Loucy (cell line): ENCODE data around the gene CD46.
"Not testable (repeated sequence)": the region's sequence is repeated elsewhere in the genome, so short reads cannot be mapped to it uniquely, and the experiment has no call there.

Source experiments
- H2AFZ ChIP-seq: fragments of 200-600 bp; sonication (generic); 2 replicates; pipeline ENCODE4 v1.6.0; 2016; ENCODE audit warnings: antibody characterized with exemption, mild to moderate bottlenecking, low read length, moderate library complexity
- H3F3A ChIP-seq: fragments of 200-600 bp; 2 replicates; pipeline ENCODE4 v1.6.0; 2016; ENCODE audit warnings: antibody characterized with exemption, low read depth, mild to moderate bottlenecking
- H3K27me3 ChIP-seq: fragments of 200-600 bp; sonication (generic); 2 replicates; pipeline ENCODE4 v1.6.1; 2014; ENCODE audit warnings: low read length, mild to moderate bottlenecking; ENCODE audit not compliant: insufficient read depth, poor library complexity, severe bottlenecking
- H3K36me3 ChIP-seq: fragments of 200-600 bp; sonication (generic); 2 replicates; pipeline ENCODE4 v1.6.1; 2016; ENCODE audit warnings: low read length; ENCODE audit not compliant: insufficient read depth
- H3K4me1 ChIP-seq: fragments of 200-600 bp; sonication (generic); 2 replicates; pipeline ENCODE4 v1.5.1; 2014; ENCODE audit warnings: low read length, mild to moderate bottlenecking; ENCODE audit not compliant: insufficient read depth, poor library complexity, severe bottlenecking
- H3K4me2 ChIP-seq: fragments of 200-600 bp; sonication (generic); 2 replicates; pipeline ENCODE4 v1.6.0; 2014; ENCODE audit warnings: antibody characterized with exemption, low read length, low read depth, mild to moderate bottlenecking; ENCODE audit not compliant: poor library complexity, severe bottlenecking
- H3K4me3 ChIP-seq: fragments of 200-600 bp; sonication (generic); 2 replicates; pipeline ENCODE4 v1.5.1; 2014; ENCODE audit warnings: low read length, mild to moderate bottlenecking, mixed read lengths; ENCODE audit not compliant: poor library complexity, severe bottlenecking
- H3K79me2 ChIP-seq: fragments of 200-600 bp; sonication (generic); 2 replicates; pipeline ENCODE4 v1.6.1; 2014; ENCODE audit warnings: low read length; ENCODE audit not compliant: insufficient read depth
- H3K9ac ChIP-seq: fragments of 200-600 bp; sonication (generic); 2 replicates; pipeline ENCODE4 v1.6.0; 2014; ENCODE audit warnings: mild to moderate bottlenecking, low read depth, low read length, moderate library complexity; ENCODE audit not compliant: poor library complexity, severe bottlenecking
- H3K9me2 ChIP-seq: fragments of 200-600 bp; sonication (generic); replicated peaks from 2 replicates; pipeline ENCODE4 v1.6.1; 2016; ENCODE audit warnings: low read depth, low read length, mixed read lengths
- H3K9me3 ChIP-seq: fragments of 200-600 bp; sonication (generic); 2 replicates; pipeline ENCODE4 v1.6.1; 2014; ENCODE audit warnings: mild to moderate bottlenecking, antibody characterized with exemption, low read length, low read depth; ENCODE audit not compliant: insufficient read depth
- H4K20me1 ChIP-seq: fragments of 200-600 bp; sonication (generic); 2 replicates; pipeline ENCODE4 v1.6.0; 2014; ENCODE audit warnings: antibody characterized with exemption, low read length, mild to moderate bottlenecking; ENCODE audit not compliant: insufficient read depth, poor library complexity, severe bottlenecking
- CTCF ChIP-seq: fragments of 200-600 bp; sonication (generic); conservative IDR thresholded peaks from 2 replicates; pipeline ENCODE4 v1.5.1; 2014; ENCODE audit warnings: mild to moderate bottlenecking, antibody characterized with exemption, low read length
- EZH2phosphoT487 ChIP-seq: fragments of 200-600 bp; IDR thresholded peaks from 2 replicates; pipeline ENCODE4 v1.6.1; 2018; ENCODE audit warnings: antibody characterized with exemption, mild to moderate bottlenecking, moderate library complexity, borderline replicate concordance

Gene CD46

GRCh38 chr1:207737503-207738157 lies 14.2 kb upstream of the CD46 start:
- H3K4me1 ChIP-seq, H2AFZ ChIP-seq, H3K9me3 ChIP-seq, H4K20me1 ChIP-seq, H3K27me3 ChIP-seq, H3K4me2 ChIP-seq, H3K9me2 ChIP-seq, H3K79me2 ChIP-seq, H3K9ac ChIP-seq, H3K36me3 ChIP-seq, H3F3A ChIP-seq, H3K4me3 ChIP-seq: not testable (repeated sequence)

- H3K9ac ChIP-seq, H3K36me3 ChIP-seq, H3K79me2 ChIP-seq, H3K4me3 ChIP-seq, H3F3A ChIP-seq, H4K20me1 ChIP-seq, H3K4me2 ChIP-seq, H3K9me2 ChIP-seq, H3K4me1 ChIP-seq, H2AFZ ChIP-seq, H3K27me3 ChIP-seq, H3K9me3 ChIP-seq: not testable (repeated sequence)
Observed at GRCh38 chr1:207738158-207738659, 13.6 kb upstream of the CD46 start.

DNA sequence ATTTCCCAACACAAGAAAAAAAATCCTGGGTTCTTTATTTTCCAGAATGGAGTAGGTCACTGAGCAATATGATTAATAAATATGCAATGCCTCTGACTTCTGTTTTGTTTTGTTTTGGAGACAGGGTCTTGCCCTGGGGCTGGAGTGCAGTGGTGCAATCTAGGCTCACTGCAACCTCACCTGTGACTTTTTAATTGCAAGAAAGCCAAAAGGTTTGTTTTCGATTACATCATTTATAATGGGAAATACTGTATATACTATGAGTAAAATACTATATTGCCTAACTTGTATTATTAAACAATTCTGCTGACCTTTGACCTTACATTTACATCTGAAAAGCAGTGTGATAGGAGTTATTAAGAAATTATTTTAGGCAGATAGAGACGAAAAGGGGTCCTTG lies 11.6 kb upstream of the CD46 start:
- Histone ChIP-seq H3K4me3 (no peak overlapping the region), H4K20me1 (no peaks in the 10 kb centered on the region), H3K36me3 (no peaks in the 10 kb centered on the region), H3K9me3 (no peaks in the 10 kb centered on the region), H3K4me1 (no peaks in the 10 kb centered on the region), H3K4me2 (no peak overlapping the region), H3K9ac (no peak overlapping the region), H3K9me2 (no peaks in the 10 kb centered on the region), H3F3A (no peaks in the 10 kb centered on the region), H3K27me3 (no peaks in the 10 kb centered on the region), H2AFZ (no peak overlapping the region), H3K79me2 (no peaks in the 10 kb centered on the region)
- TF ChIP-seq EZH2phosphoT487 = no peak
- no peak for TF ChIP-seq CTCF

DNA sequence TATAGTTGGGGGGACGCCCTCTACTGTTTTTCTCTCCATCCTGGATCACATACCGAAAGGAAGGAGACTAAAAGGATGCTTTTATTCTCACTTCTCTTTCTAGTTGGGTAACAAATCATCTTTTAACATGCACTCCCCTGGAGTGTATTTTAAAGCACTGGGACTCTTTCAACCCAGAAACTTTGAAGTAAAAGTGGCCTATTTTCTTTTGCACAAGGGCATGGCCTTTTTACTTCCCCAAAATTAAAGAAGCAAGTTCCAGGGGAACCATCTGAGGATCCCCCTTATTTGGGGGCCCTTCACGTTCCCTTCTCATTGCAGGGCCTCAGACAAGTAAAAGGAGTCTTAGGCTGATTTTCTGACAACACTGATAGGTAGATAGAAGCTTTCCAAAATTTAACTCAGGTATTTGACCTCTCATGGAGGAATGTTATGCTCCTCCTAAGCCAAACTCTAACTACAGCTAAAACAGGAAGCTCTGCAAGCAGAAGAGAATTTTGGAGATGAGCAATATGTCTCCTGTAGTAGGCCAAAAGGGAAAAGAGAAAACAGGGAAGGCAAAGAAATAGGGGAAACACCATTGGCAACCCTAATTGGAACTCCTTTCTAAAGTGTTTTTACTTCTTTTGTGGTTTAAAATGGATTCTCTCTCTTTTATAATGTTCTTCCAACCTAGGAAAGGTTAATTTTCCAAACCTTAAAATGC lies 8.9 kb upstream of the CD46 start:
- no peaks in the 10 kb centered on the region for H3K79me2 ChIP-seq
- H3K4me1 ChIP-seq = peaks cover 5% of the 10 kb centered on the region
- no peaks in the 10 kb centered on the region for H3K36me3 ChIP-seq
- H4K20me1 ChIP-seq = no peaks in the 10 kb centered on the region
- no peak overlapping the region for H3K9ac ChIP-seq
- H2AFZ ChIP-seq = no peak overlapping the region
- no peaks in the 10 kb centered on the region for H3K9me2 ChIP-seq
- H3K4me2 ChIP-seq = no peak overlapping the region
- no peaks in the 10 kb centered on the region for H3K27me3 ChIP-seq
- no peaks in the 10 kb centered on the region for H3K9me3 ChIP-seq
- no peak for TF ChIP-seq CTCF
- no peak for TF ChIP-seq EZH2phosphoT487
- H3K4me3 ChIP-seq = no peak overlapping the region
- no peaks in the 10 kb centered on the region for H3F3A ChIP-seq
